ENCODE measurements around the gene PMVK.

Gene PMVK

GRCh38 chr1:154945962-154946850 is 9.7 kb upstream of the PMVK start:
- DNase-seq = no peak

- no peak for DNase-seq
Observed at GRCh38 chr1:154945160-154945961, 8.8 kb upstream of the PMVK start.

GRCh38 chr1:154944401-154945159 is 8.1 kb upstream of the PMVK start:
- no peak for DNase-seq

GRCh38 chr1:154943649-154944400 is 7.3 kb upstream of the PMVK start:
- DNase-seq = no peak

- DNase-seq = no peak
Observed at GRCh38 chr1:154941333-154942013, 5.0 kb upstream of the PMVK start.

- no peak for DNase-seq
Observed at GRCh38 chr1:154940651-154941194, 4.2 kb upstream of the PMVK start.

GRCh38 chr1:154940213-154940560 is 3.7 kb upstream of the PMVK start:
- no peak for DNase-seq

GRCh38 chr1:154938604-154939399 is 2.3 kb upstream of the PMVK start:
- no peak for DNase-seq

- DNase-seq = no peak
Observed at GRCh38 chr1:154937988-154938386, 1.5 kb upstream of the PMVK start.

- DNase-seq = peak; percentile 78 to 92
Observed at GRCh38 chr1:154937085-154937987, 817 bp upstream of the PMVK start.

- DNase-seq = no peak
Observed at GRCh38 chr1:154935749-154936554, 567 bp downstream of the PMVK start.

GRCh38 chr1:154934358-154934948 is 2.1 kb downstream of the PMVK start:
- no peak for DNase-seq

- DNase-seq = no peak
Observed at GRCh38 chr1:154931940-154932487, 4.5 kb downstream of the PMVK start.

GRCh38 chr1:154926201-154926600 is 10.3 kb downstream of the PMVK start:
- DNase-seq = no peak

- DNase-seq = no peak
Observed at GRCh38 chr1:154925335-154926170, 11.0 kb downstream of the PMVK start.

GRCh38 chr1:154923695-154924094 is 12.8 kb downstream of the PMVK start:
- no peak for DNase-seq

- no peak for DNase-seq
Observed at GRCh38 chr1:154913273-154913672, 23.2 kb downstream of the PMVK start.
